Brain microvascular endothelial cell (primary cell): ENCODE results near the gene TRABD2B.

ENCODE experiments used
- DNase-seq: peaks from one replicate; pipeline ENCODE4 v3.0.0-alpha.2; 2020
- H3K27ac ChIP-seq: fragments of 250-450 bp; sonication (Bioruptor Pico); 2 replicates; pipeline ENCODE4 v1.5.1; 2020; ENCODE audit warnings: mild to moderate bottlenecking, moderate library complexity
- H3K27me3 ChIP-seq: fragments of 250-450 bp; sonication (Bioruptor Pico); replicated peaks from 2 replicates; pipeline ENCODE4 v1.5.1; 2020; ENCODE audit warnings: mild to moderate bottlenecking
- H3K36me3 ChIP-seq: fragments of 250-450 bp; sonication (Bioruptor Pico); replicated peaks from 2 replicates; pipeline ENCODE4 v1.5.1; 2020; ENCODE audit warnings: mild to moderate bottlenecking
- H3K4me3 ChIP-seq: 2 replicates; pipeline ENCODE4 v1.5.1; 2011; ENCODE audit warnings: low read depth, mild to moderate bottlenecking, control low read depth, low read length, moderate library complexity
- in situ Hi-C: cut with HindIII; loops from 2 replicates; pipeline ENCODE4 v1.10.0; 2017; ENCODE audit warnings: low sequenced_read_pairs, low pct_ligation_motif_present
- TF ChIP-seq, protein P1 (sequence below): IDR thresholded peaks from 2 replicates; pipeline ENCODE4 v1.5.1; 2011; ENCODE audit warnings: low read depth, mild to moderate bottlenecking, moderate library complexity, low read length, control low read depth, inconsistent platforms; ENCODE audit errors: missing control alignments

Gene TRABD2B

DNA sequence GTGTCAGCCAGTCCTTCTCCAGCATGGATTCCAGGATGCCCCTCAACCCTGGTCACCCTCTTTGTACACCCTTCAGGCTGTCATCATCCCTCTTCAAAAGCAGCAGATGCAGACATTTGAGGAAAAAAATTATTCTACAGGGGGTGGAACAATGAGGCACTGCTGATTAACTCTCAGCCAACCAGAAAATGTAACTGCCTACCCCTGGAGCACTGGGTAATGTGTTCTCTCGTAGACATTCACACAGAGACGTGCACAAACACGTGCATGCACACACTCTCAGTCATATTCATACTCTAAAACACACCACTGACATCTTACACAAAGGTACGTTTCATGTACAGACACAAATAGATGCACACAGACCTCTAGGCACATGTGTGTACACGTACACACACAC is 175.4 kb downstream of the TRABD2B start:
- no peak for DNase-seq
- Histone ChIP-seq H3K36me3 (no peaks in the 10 kb centered on the region), H3K4me3 (no peak overlapping the region), H3K27me3 (no peaks in the 10 kb centered on the region), H3K27ac (no peak overlapping the region)
- in situ Hi-C loops, result no loop called here
- TF ChIP-seq, protein P1, sequence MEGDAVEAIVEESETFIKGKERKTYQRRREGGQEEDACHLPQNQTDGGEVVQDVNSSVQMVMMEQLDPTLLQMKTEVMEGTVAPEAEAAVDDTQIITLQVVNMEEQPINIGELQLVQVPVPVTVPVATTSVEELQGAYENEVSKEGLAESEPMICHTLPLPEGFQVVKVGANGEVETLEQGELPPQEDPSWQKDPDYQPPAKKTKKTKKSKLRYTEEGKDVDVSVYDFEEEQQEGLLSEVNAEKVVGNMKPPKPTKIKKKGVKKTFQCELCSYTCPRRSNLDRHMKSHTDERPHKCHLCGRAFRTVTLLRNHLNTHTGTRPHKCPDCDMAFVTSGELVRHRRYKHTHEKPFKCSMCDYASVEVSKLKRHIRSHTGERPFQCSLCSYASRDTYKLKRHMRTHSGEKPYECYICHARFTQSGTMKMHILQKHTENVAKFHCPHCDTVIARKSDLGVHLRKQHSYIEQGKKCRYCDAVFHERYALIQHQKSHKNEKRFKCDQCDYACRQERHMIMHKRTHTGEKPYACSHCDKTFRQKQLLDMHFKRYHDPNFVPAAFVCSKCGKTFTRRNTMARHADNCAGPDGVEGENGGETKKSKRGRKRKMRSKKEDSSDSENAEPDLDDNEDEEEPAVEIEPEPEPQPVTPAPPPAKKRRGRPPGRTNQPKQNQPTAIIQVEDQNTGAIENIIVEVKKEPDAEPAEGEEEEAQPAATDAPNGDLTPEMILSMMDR, result no peak

DNA sequence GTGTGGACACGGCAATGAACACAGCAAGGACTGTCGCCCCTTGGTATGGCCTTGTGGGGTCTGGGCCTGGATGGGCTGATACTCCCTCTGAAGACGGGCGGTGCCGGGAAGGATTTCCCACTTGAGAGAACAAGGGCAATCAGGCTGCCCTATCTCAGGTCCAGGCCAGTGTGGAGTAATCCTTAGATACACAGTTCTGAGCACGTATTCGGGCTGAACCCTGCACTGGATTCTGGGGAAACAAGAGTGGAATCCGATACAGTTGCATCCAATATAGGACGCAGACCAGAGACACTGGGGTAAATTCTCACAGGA is 177.7 kb downstream of the TRABD2B start:
- TF ChIP-seq, protein P1, result no peak
- Histone ChIP-seq H3K27ac (no peak overlapping the region), H3K36me3 (no peaks in the 10 kb centered on the region), H3K4me3 (no peak overlapping the region), H3K27me3 (no peaks in the 10 kb centered on the region)
- no peak for DNase-seq
- in situ Hi-C loops, result no loop called here

DNA sequence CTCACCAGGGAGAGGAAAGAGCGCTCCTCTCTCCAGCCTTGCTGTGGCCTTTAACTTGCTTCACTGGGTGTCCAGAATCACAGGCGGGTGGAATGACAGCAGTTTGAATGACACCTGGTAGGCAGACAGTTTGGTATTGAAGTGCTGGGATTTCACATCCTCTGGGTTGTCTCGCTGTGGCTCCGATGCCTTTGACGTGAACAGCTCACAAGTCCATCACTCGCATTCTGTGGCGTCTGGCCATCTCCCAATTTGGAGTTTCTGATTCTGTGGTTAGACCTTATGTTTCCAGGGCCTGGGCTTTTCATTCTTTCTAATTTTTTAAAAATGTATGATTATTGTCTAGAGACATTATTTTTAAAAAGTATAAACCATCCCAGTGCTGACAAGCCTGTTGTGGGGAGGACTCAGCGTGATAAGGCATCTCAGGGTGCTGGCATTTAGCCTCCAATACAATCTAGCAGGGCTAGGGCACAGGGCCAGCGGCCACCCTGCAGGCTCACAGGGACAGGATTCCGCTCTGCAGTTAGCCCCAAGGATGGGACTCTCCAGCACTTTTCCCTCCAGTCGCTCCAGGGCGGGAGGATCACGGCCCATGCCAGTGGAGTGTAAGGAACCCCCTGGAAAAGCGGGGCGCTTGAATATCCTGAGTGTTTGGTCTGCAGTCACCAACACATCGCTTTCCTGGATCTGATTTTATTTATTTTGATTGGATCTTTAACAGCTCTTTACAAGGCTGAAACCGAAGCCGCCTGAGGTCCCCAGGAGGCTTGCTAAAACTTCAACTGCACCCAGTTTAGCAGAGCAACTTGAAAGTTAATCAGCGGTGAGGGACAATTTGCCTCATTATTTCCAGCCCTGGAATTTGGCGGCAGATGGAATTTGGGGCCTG is 178.3 kb downstream of the TRABD2B start:
- TF ChIP-seq, protein P1, result no peak
- Histone ChIP-seq H3K4me3 (no peak overlapping the region), H3K27ac (no peak overlapping the region), H3K36me3 (no peaks in the 10 kb centered on the region), H3K27me3 (peaks cover 6% of the 10 kb centered on the region)
- DNase-seq, result peak; percentile 32
- in situ Hi-C loops, result no loop called here

DNA sequence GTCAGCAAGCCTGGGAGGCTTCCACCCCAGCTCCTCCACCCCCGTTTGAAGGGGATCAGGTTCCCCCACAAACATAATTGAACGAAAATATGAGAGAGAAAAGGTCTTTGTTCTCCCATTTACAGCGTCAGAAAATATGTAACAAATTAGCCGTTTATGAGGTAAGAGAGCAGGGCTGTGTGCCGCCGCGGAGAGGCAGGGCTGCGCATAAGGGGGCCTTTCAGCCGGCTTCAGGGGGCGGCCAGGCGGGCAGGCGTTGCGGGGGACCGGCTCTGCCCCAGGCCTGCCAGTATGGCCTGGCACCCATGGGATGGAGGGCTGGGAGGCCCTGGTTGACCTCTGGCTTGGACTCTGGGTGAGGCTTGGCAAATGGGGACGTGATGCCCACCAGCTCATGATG is 179.3 kb downstream of the TRABD2B start:
- Histone ChIP-seq H3K36me3 (no peaks in the 10 kb centered on the region), H3K27me3 (peaks cover 12% of the 10 kb centered on the region), H3K4me3 (no peak overlapping the region), H3K27ac (no peak overlapping the region)
- no peak for DNase-seq
- in situ Hi-C loops, result no loop called here
- TF ChIP-seq, protein P1, result no peak

DNA sequence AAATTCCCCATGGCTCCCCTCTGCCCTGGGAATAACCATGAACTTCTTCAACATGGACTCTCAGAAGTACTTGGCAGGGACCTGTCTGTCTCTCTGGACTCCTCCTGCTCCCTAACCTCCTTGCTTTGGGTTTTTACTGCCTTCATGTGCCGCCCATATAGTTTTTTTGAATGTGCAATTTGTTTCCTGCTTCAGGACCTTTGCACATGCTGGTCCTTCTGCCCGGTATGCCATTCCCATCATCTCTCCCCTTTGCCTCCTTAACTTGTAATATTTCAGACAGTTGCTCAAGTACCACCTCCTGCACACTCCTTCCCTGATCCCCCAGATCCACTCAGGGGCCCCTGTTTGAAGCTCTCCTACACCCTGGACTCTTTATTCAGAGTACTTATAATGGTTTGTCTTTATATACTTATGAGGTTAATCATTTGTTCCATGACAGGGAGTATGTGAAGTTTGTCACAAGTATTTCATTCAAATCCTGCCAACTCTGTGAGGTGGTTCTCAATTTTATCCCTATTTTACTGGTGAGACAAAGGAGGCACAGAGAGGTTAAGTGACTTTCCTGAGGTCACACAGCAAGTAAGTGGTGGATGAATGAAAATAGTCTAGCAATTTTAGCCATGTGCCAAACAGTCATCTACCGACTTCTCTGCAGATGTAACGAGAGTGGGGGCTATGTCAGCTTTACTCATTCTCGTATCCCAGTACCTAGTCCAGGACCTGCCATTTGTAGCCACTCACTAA is 180.7 kb downstream of the TRABD2B start:
- Histone ChIP-seq H3K27ac (no peak overlapping the region), H3K4me3 (no peak overlapping the region), H3K27me3 (peaks cover 12% of the 10 kb centered on the region), H3K36me3 (no peaks in the 10 kb centered on the region)
- in situ Hi-C loops, result no loop called here
- no peak for DNase-seq
- TF ChIP-seq, protein P1, result no peak
